ENCODE measurements around the gene FABP3. TPM values are rescaled to one million over a fixed set of nuclear protein-coding genes. Genes with fewer than 3 reads are reported as not detected.

The FABP3 gene
- total and polyA plus RNA-seq, 10 of the 15 experiments (the other 5 are each of a cell fraction or from before 2014, with no cell fraction given), result 0.36 to 1.2 (median 0.67) TPM; not detected in 2

DNA sequence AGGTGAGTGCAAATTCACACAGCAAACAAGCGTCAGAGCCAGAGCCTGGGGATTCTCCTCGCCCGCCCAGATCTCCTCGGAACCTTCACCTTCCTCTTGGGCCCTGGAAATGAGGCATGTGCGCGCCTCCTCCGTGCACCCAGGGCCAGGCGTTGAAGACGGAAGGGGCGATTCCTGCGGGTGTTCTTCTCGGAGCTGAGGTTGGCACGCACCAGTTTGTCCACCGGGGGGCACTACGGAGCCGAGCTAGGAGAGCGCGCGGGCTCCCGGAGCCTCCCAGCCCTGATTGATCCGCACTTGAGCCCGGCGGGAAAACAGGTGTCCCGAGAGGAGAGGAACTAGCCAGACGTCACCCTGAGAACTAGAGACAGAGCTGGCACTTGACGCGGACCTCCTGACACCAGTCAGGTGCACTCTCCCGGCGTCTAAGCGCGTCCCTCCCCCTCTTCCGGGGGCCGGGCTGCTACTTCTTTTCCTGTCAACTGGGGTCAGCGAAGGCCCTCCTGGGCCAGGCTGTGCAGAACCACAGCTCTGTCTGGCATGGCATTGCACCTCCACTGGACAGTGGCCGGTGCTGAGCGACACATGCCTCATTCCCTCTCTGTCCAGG lies 21.8 kb upstream of the FABP3 start (continued):
- TF ChIP-seq, protein P1, sequence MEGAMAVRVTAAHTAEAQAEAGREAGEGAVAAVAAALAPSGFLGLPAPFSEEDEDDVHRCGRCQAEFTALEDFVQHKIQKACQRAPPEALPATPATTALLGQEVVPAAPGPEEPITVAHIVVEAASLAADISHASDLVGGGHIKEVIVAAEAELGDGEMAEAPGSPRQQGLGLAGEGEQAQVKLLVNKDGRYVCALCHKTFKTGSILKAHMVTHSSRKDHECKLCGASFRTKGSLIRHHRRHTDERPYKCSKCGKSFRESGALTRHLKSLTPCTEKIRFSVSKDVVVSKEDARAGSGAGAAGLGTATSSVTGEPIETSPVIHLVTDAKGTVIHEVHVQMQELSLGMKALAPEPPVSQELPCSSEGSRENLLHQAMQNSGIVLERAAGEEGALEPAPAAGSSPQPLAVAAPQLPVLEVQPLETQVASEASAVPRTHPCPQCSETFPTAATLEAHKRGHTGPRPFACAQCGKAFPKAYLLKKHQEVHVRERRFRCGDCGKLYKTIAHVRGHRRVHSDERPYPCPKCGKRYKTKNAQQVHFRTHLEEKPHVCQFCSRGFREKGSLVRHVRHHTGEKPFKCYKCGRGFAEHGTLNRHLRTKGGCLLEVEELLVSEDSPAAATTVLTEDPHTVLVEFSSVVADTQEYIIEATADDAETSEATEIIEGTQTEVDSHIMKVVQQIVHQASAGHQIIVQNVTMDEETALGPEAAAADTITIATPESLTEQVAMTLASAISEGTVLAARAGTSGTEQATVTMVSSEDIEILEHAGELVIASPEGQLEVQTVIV (IDR thresholded peaks at IDR 0.05; ENCODE audit: borderline replicate concordance, partially characterized antibody), result no peak
- TF ChIP-seq MEF2B (IDR thresholded peaks at IDR 0.05; ENCODE audit: partially characterized antibody, poor library complexity, severe bottlenecking) (peak; percentile 40), SIX5 (IDR thresholded peaks at IDR 0.05; ENCODE audit: low read depth, low read length, severe bottlenecking) (no peak), GABPA (IDR thresholded peaks at IDR 0.05; ENCODE audit: low read depth) (no peak), CHD2 (IDR thresholded peaks at IDR 0.05; ENCODE audit: borderline replicate concordance, low read depth, low read length) (no peak), SIN3A (IDR thresholded peaks at IDR 0.05; ENCODE audit: low read depth, low read length) (no peak), KDM1A (IDR thresholded peaks at IDR 0.05; ENCODE audit: borderline replicate concordance) (no peak), PAX5 (IDR thresholded peaks at IDR 0.05; ENCODE audit: borderline replicate concordance, low read depth, low read length) (no peak), JUNB (IDR thresholded peaks at IDR 0.05) (no peak), MYC (IDR thresholded peaks at IDR 0.05; ENCODE audit: insufficient read depth, insufficient read length, insufficient replicate concordance, low read length, severe bottlenecking) (no peak), BRCA1 (IDR thresholded peaks at IDR 0.05; ENCODE audit: low read depth, low read length) (no peak), IKZF2 (IDR thresholded peaks at IDR 0.05) (peak; percentile 76 to 78), PAX8 (IDR thresholded peaks at IDR 0.05) (no peak), HCFC1 (IDR thresholded peaks at IDR 0.05; ENCODE audit: low read length) (no peak), CREM (IDR thresholded peaks at IDR 0.05; ENCODE audit: low read depth) (no peak), ZBED1 (IDR thresholded peaks at IDR 0.05; ENCODE audit: borderline replicate concordance) (no peak), TBL1XR1 (IDR thresholded peaks at IDR 0.05; ENCODE audit: low read depth, low read length) (no peak)
- TF ChIP-seq, protein P2, sequence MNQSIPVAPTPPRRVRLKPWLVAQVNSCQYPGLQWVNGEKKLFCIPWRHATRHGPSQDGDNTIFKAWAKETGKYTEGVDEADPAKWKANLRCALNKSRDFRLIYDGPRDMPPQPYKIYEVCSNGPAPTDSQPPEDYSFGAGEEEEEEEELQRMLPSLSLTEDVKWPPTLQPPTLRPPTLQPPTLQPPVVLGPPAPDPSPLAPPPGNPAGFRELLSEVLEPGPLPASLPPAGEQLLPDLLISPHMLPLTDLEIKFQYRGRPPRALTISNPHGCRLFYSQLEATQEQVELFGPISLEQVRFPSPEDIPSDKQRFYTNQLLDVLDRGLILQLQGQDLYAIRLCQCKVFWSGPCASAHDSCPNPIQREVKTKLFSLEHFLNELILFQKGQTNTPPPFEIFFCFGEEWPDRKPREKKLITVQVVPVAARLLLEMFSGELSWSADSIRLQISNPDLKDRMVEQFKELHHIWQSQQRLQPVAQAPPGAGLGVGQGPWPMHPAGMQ (IDR thresholded peaks at IDR 0.05; ENCODE audit: borderline replicate concordance), result no peak
- TF ChIP-seq, protein P3, sequence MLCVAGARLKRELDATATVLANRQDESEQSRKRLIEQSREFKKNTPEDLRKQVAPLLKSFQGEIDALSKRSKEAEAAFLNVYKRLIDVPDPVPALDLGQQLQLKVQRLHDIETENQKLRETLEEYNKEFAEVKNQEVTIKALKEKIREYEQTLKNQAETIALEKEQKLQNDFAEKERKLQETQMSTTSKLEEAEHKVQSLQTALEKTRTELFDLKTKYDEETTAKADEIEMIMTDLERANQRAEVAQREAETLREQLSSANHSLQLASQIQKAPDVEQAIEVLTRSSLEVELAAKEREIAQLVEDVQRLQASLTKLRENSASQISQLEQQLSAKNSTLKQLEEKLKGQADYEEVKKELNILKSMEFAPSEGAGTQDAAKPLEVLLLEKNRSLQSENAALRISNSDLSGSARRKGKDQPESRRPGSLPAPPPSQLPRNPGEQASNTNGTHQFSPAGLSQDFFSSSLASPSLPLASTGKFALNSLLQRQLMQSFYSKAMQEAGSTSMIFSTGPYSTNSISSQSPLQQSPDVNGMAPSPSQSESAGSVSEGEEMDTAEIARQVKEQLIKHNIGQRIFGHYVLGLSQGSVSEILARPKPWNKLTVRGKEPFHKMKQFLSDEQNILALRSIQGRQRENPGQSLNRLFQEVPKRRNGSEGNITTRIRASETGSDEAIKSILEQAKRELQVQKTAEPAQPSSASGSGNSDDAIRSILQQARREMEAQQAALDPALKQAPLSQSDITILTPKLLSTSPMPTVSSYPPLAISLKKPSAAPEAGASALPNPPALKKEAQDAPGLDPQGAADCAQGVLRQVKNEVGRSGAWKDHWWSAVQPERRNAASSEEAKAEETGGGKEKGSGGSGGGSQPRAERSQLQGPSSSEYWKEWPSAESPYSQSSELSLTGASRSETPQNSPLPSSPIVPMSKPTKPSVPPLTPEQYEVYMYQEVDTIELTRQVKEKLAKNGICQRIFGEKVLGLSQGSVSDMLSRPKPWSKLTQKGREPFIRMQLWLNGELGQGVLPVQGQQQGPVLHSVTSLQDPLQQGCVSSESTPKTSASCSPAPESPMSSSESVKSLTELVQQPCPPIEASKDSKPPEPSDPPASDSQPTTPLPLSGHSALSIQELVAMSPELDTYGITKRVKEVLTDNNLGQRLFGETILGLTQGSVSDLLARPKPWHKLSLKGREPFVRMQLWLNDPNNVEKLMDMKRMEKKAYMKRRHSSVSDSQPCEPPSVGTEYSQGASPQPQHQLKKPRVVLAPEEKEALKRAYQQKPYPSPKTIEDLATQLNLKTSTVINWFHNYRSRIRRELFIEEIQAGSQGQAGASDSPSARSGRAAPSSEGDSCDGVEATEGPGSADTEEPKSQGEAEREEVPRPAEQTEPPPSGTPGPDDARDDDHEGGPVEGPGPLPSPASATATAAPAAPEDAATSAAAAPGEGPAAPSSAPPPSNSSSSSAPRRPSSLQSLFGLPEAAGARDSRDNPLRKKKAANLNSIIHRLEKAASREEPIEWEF (IDR thresholded peaks at IDR 0.05; ENCODE audit: insufficient replicate concordance, low read depth, low read length), result no peak

Measured in GM12878 (cell line).